ENCODE measurements around the gene TBC1D19. TPM values are rescaled to one million over a fixed set of nuclear protein-coding genes. Genes with fewer than 3 reads are reported as not detected.

The TBC1D19 gene
- total and polyA plus RNA-seq, 2 donors (not counting 1 experiment from before 2014, with no cell fraction given): 1.8 to 11.0 TPM

DNA sequence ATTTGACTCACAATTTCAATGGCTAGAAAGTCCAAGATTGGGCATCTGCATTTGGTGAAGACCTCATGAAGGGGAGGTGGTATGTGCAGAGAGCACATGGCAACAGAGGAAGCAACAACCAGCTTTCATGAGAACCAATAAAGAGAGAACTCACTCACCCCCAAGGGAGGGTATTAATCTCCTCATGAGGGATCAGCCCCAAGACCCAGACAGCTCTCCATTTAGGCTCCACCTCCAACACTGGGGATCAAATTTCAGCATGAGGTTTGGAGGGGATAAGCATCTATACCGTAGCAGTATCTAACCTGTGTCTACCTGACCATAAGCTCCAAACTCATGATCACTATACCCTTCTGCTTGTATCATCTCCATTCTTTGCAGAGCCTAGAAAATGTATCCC lies 9.3 kb upstream of the TBC1D19 start:
- no peak for DNase-seq
- Histone ChIP-seq H3K27me3 (replicated peaks in 1 of 4; ENCODE audit: control extremely low read depth in 1 of 4, control insufficient read depth in 3 of 4, insufficient read depth in 4 of 4, low read length in 3 of 4) (peaks cover 0 to 6% (median 0%) of the 10 kb centered on the region in 4 experiments), H3K4me2 (replicated peaks; ENCODE audit: low read depth, low read length, poor library complexity, severe bottlenecking) (no peak overlapping the region), H3K4me1 (ENCODE audit: control insufficient read depth in 2 of 2, insufficient read depth in 2 of 2, low read length in 2 of 2) (no peaks in the 10 kb centered on the region), H3K79me2 (ENCODE audit: control insufficient read depth, insufficient read depth, low read length) (no peaks in the 10 kb centered on the region), H3K9me3 (ENCODE audit: control extremely low read depth in 1 of 3, control insufficient read depth in 2 of 3, insufficient read depth in 1 of 3, low read length in 2 of 3) (no peaks in the 10 kb centered on the region), H3K4me3 (ENCODE audit: control extremely low read depth in 1 of 5, extremely low read depth in 1 of 5, insufficient read depth in 1 of 5, low read depth in 2 of 5, low read length in 4 of 5) (no peak overlapping the region), H3K36me3 (replicated peaks in 1 of 2; ENCODE audit: control extremely low read depth in 1 of 2, control insufficient read depth in 1 of 2, extremely low read depth in 1 of 2, insufficient read depth in 2 of 2, low read length in 1 of 2) (no peaks in the 10 kb centered on the region), H4K20me1 (ENCODE audit: control insufficient read depth, insufficient read depth, low read length, poor library complexity, severe bottlenecking) (no peaks in the 10 kb centered on the region), H3K9ac (ENCODE audit: low read length) (no peak overlapping the region), H3K27ac (ENCODE audit: low read length in 2 of 2) (no peak overlapping the region), H2AFZ (ENCODE audit: insufficient read depth, low read depth, low read length, poor library complexity, severe bottlenecking) (no peak overlapping the region)
- TF ChIP-seq EZH2 (IDR thresholded peaks at IDR 0.05; ENCODE audit: borderline replicate concordance, insufficient read depth, low read depth, low read length, poor library complexity, severe bottlenecking) (no peak), CTCF (IDR thresholded peaks at IDR 0.05) (no peak)
- no CpG with 5 or more reads among the region's 1 CpG for WGBS (ENCODE audit: insufficient coverage)
- Mint-ChIP-seq H3K4me3 (no peak overlapping the region), H3K27ac (no peak overlapping the region), H3K4me1 (no peaks in the 10 kb centered on the region), H3K27me3 (peaks cover 20% of the 10 kb centered on the region), H3K9me3 (ENCODE audit: insufficient read depth) (no peaks in the 10 kb centered on the region)
- no peak for ATAC-seq (ENCODE audit: low read depth)
- POLR2A ChIA-PET: no interaction called here
- intact Hi-C loops (cut with micrococcal nuclease): no loop called here
- CTCF ChIA-PET: interaction anchor here (0.7 to 1.7 kb wide), 2 partner anchors 9 to 10 kb away, joined by 3 to 5 read pairs; no protein-coding TSS in a partner anchor

GRCh38 chr4:26576231-26576739 lies 7.6 kb upstream of the TBC1D19 start:
- TF ChIP-seq EZH2 (IDR thresholded peaks at IDR 0.05; ENCODE audit: borderline replicate concordance, insufficient read depth, low read depth, low read length, poor library complexity, severe bottlenecking) (no peak), CTCF (IDR thresholded peaks at IDR 0.05) (no peak)
- 90% methylated on average over 3 of the region's 7 CpGs for WGBS (ENCODE audit: insufficient coverage)
- H3K4me3 Mint-ChIP-seq: no peak overlapping the region
- Histone ChIP-seq H3K4me1 (ENCODE audit: control insufficient read depth in 2 of 2, insufficient read depth in 2 of 2, low read length in 2 of 2) (no peaks in the 10 kb centered on the region), H4K20me1 (ENCODE audit: control insufficient read depth, insufficient read depth, low read length, poor library complexity, severe bottlenecking) (no peaks in the 10 kb centered on the region), H3K27ac (ENCODE audit: low read length in 2 of 2) (no peak overlapping the region), H3K36me3 (replicated peaks in 1 of 2; ENCODE audit: control extremely low read depth in 1 of 2, control insufficient read depth in 1 of 2, extremely low read depth in 1 of 2, insufficient read depth in 2 of 2, low read length in 1 of 2) (no peaks in the 10 kb centered on the region), H3K4me3 (ENCODE audit: control extremely low read depth in 1 of 5, extremely low read depth in 1 of 5, insufficient read depth in 1 of 5, low read depth in 2 of 5, low read length in 4 of 5) (no peak overlapping the region), H3K4me2 (replicated peaks; ENCODE audit: low read depth, low read length, poor library complexity, severe bottlenecking) (no peak overlapping the region), H3K9ac (ENCODE audit: low read length) (no peak overlapping the region), H2AFZ (ENCODE audit: insufficient read depth, low read depth, low read length, poor library complexity, severe bottlenecking) (no peak overlapping the region), H3K79me2 (ENCODE audit: control insufficient read depth, insufficient read depth, low read length) (no peaks in the 10 kb centered on the region), H3K9me3 (ENCODE audit: control extremely low read depth in 1 of 3, control insufficient read depth in 2 of 3, insufficient read depth in 1 of 3, low read length in 2 of 3) (no peaks in the 10 kb centered on the region), H3K27me3 (replicated peaks in 1 of 4; ENCODE audit: control extremely low read depth in 1 of 4, control insufficient read depth in 3 of 4, insufficient read depth in 4 of 4, low read length in 3 of 4) (peaks cover 0 to 6% (median 0%) of the 10 kb centered on the region in 4 experiments)
- intact Hi-C loops (cut with micrococcal nuclease): no loop called here
- no peak for ATAC-seq (ENCODE audit: low read depth)
- peaks cover 25% of the 10 kb centered on the region for H3K27me3 Mint-ChIP-seq
- H3K4me1 Mint-ChIP-seq: no peaks in the 10 kb centered on the region
- H3K9me3 Mint-ChIP-seq (ENCODE audit: insufficient read depth): no peaks in the 10 kb centered on the region
- ChIA-PET POLR2A (no interaction called here), CTCF (no interaction called here)
- no peak for DNase-seq
- no peak overlapping the region for H3K27ac Mint-ChIP-seq
